Upper lobe of left lung (tissue), 6 donors: Measurements from ENCODE around the gene MAMSTR. TPM values are rescaled to one million over a fixed set of nuclear protein-coding genes. Genes with fewer than 3 reads are reported as not detected.
"Not testable (repeated sequence)": the region's sequence is repeated elsewhere in the genome, so short reads cannot be mapped to it uniquely, and the experiment has no call there.

ENCODE experiments used
- ATAC-seq, 2 donors: fragments of 200-7000 bp; cut with Tn5 transposase; one replicate each; pipeline ENCODE4 v1.9.1; 2022; ENCODE audit warnings: mild to moderate bottlenecking in 2 of 2, moderate library complexity in 2 of 2; ENCODE audit not compliant: low FRiP score in 2 of 2
- DNase-seq, 2 donors: peaks; one replicate each; pipeline ENCODE4 v3.0.0-alpha.2; 2019 to 2020
- H3K27ac ChIP-seq, 4 donors: fragments of 200-600 bp; sonication (generic); one replicate each; pipeline ENCODE4 v1.5.1; 2016 to 2019
- H3K27me3 ChIP-seq, 4 donors: fragments of 200-600 bp; sonication (generic); one replicate each; pipeline ENCODE4 v1.5.1; 2017 to 2019
- H3K36me3 ChIP-seq, 4 donors: fragments of 200-600 bp; sonication (generic); one replicate each; pipeline ENCODE4 v1.5.1; 2016 to 2019
- H3K4me1 ChIP-seq, 4 donors: fragments of 200-600 bp; sonication (generic); one replicate each; pipeline ENCODE4 v1.5.1; 2018 to 2019
- H3K4me3 ChIP-seq, 4 donors: fragments of 200-600 bp; sonication (generic); one replicate each; pipeline ENCODE4 v1.5.1; 2017 to 2019; ENCODE audit warnings: mild to moderate bottlenecking in 2 of 4, moderate library complexity in 1 of 4
- H3K9me3 ChIP-seq, 4 donors: fragments of 200-600 bp; sonication (generic); one replicate each; pipeline ENCODE4 v1.5.1; 2018 to 2019
- EP300 ChIP-seq, 4 donors: sonication (generic); formaldehyde crosslinking; IDR thresholded peaks; one replicate each; pipeline ENCODE4 v1.5.1; 2017; ENCODE audit warnings: antibody characterized with exemption in 4 of 4, control low read depth in 2 of 4
- POLR2A ChIP-seq, 4 donors: fragments of 450-650 bp; IDR thresholded peaks; one replicate each; pipeline ENCODE4 v1.5.1; 2016 to 2017; ENCODE audit warnings: antibody characterized with exemption in 4 of 4, mild to moderate bottlenecking in 2 of 4
- POLR2AphosphoS5 ChIP-seq, 2 donors: sonication (generic); formaldehyde crosslinking; IDR thresholded peaks; one replicate each; pipeline ENCODE4 v1.5.1; 2017; ENCODE audit warnings: antibody characterized with exemption in 2 of 2
- WGBS, 2 donors: methylation state at CpG; one replicate each; pipeline ENCODE4 v1.1.5; 2017 to 2018; 5-methylcytosine and 5-hydroxymethylcytosine counted together
- total RNA-seq, 6 donors: library from RNA; depleted of rRNA in 4 of 6; stranded (reverse); fragments of >200 nt in 4 of 6; gene quantifications; one replicate each; pipeline versions ENCODE4 v1.1.0 to v1.2.1, GENCODE V29; 2016 to 2021
- TF ChIP-seq, protein P1 (sequence below), 6 experiments: fragments of 450-650 bp in 4 of 6; fragments of 200-600 bp in 2 of 6; sonication (generic) in 2 of 6; IDR thresholded peaks; one replicate each; pipeline ENCODE4 v1.5.1; 2016 to 2019; ENCODE audit warnings: antibody characterized with exemption in 6 of 6
- donor health status: DM: no; HTN: no; CAD: no; lungs with moderate emphysema.
- donor health status: DM: no; HTN: yes; CAD: no; lungs with severe emphysema.

MAMSTR gene
- total RNA-seq, 6 donors from 2014 or later: 1.1 to 3.1 (median 1.3) TPM; not detected in 1

GRCh38 chr19:48718711-48719231 lies 754 bp downstream of the MAMSTR start:
- DNase-seq: peak in 1 of 2 donors; percentile 17
- peaks cover 41 to 71% (median 68%) of the 10 kb centered on the region in 4 donors for H3K4me1 ChIP-seq
- H3K9me3 ChIP-seq: no peaks in the 10 kb centered on the region

GRCh38 chr19:48718106-48718505 lies 1.4 kb downstream of the MAMSTR start:
- not testable (repeated sequence) for H3K36me3 ChIP-seq, ATAC-seq, DNase-seq, H3K27ac ChIP-seq, H3K4me3 ChIP-seq, H3K27me3 ChIP-seq, H3K9me3 ChIP-seq
- WGBS, 2 donors: 92 to 95% methylated on average over 13 of the region's 13 CpGs
- peaks cover 45 to 74% (median 69%) of the 10 kb centered on the region in 4 donors for H3K4me1 ChIP-seq

More at GRCh38 chr19:48718711-48719231, 754 bp downstream of the MAMSTR start:
- ATAC-seq: no peak
- TF ChIP-seq EP300 (IDR thresholded peaks at IDR 0.05) (no peak), POLR2A (IDR thresholded peaks at IDR 0.05) (no peak), POLR2AphosphoS5 (IDR thresholded peaks at IDR 0.05) (no peak)
- TF ChIP-seq, protein P1, sequence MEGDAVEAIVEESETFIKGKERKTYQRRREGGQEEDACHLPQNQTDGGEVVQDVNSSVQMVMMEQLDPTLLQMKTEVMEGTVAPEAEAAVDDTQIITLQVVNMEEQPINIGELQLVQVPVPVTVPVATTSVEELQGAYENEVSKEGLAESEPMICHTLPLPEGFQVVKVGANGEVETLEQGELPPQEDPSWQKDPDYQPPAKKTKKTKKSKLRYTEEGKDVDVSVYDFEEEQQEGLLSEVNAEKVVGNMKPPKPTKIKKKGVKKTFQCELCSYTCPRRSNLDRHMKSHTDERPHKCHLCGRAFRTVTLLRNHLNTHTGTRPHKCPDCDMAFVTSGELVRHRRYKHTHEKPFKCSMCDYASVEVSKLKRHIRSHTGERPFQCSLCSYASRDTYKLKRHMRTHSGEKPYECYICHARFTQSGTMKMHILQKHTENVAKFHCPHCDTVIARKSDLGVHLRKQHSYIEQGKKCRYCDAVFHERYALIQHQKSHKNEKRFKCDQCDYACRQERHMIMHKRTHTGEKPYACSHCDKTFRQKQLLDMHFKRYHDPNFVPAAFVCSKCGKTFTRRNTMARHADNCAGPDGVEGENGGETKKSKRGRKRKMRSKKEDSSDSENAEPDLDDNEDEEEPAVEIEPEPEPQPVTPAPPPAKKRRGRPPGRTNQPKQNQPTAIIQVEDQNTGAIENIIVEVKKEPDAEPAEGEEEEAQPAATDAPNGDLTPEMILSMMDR (IDR thresholded peaks at IDR 0.05): no peak
- H3K4me3 ChIP-seq: no peak overlapping the region
- no peaks in the 10 kb centered on the region for H3K27me3 ChIP-seq
- H3K36me3 ChIP-seq: peaks cover 0 to 10% (median 0%) of the 10 kb centered on the region in 4 donors
- H3K27ac ChIP-seq: peak overlapping the region in 3 of 4 donors; percentile 74 to 91 (median 83)
- 56 to 64% methylated on average over 15 of the region's 15 CpGs for WGBS, 2 donors

DNA sequence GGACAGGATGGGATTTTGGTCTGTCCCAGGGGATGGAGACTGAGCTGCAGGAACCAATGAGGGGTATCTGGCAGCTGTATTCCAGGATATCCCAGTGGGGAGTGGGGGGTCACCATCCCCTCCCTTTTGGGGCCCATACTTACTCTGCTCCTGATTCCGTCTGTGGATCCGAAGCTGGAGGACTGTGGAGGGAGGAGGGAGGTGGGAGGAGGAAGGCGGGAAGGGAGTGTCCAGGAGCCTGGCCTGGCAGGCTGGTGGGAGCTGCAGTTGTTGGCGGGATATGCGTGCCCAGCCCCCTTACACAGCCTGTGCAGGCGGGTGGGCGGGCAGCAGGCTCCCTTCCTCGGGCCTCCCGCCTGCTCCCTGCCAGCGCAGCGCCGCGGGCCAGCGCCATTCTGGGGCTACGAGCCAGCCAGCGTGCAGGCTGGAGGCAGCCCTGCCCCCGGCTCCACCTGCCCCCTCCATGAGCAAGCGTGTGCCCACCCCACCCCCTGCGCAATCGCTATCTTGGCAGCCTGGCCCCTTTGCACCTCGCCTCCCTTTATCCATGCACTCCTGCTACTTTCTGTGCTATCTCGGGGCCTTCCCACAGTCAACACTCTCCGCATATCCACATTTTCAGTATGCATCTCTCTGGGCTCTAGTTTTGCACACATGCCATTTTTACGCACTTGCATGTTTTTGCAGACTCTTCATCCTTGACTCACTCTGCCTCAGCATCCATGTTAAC lies 2.8 kb downstream of the MAMSTR start:
- TF ChIP-seq, protein P1 (IDR thresholded peaks at IDR 0.05): no peak
- Histone ChIP-seq H3K9me3 (no peaks in the 10 kb centered on the region), H3K4me1 (peaks cover 48 to 77% (median 61%) of the 10 kb centered on the region in 4 donors), H3K27me3 (no peaks in the 10 kb centered on the region), H3K27ac (peak overlapping the region in 3 of 4 donors; percentile 83 to 87 (median 87)), H3K4me3 (peak overlapping the region in 3 of 4 donors; percentile 15 to 31 (median 20)), H3K36me3 (peaks cover 0 to 9% (median 0%) of the 10 kb centered on the region in 4 donors)
- 35 to 42% methylated on average over 10 to 11 of the region's 24 CpGs for whole genome bisulfite sequencing, 2 donors
- DNase-seq (peak in 1 of 2 donors; percentile 87), ATAC-seq (no peak)

DNA sequence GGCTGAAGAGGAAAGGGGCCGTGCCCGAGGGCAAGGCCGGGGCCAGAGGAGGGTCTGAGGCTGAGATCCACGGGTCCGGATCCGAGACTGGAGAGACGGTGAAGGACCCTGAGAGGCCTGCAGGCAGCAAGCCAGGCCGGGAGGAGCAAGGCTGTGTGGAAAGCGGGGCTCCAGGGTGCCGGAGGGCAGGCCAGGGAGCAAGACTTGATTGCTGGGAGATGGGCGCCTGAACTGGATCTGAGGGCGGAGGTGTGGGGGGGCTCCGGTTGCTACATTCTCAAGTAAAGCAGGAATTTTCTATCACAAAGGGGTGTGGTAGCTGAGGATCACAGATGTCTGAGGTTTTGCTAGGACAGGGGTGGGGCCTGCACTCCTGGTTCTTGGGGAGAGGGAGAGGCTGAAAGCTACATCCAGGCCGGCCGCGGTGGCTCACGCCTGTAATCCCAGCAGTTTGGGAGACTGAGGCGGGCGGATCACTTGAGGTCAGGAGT lies 3.8 kb downstream of the MAMSTR start:
- Histone ChIP-seq H3K27ac (peak overlapping the region in 3 of 4 donors; percentile 83 to 87 (median 87)), H3K36me3 (peaks cover 0 to 6% (median 0%) of the 10 kb centered on the region in 4 donors), H3K4me3 (no peak overlapping the region), H3K4me1 (peaks cover 42 to 67% (median 53%) of the 10 kb centered on the region in 4 donors), H3K9me3 (peaks cover 0 to 4% (median 0%) of the 10 kb centered on the region in 4 donors), H3K27me3 (no peaks in the 10 kb centered on the region)
- TF ChIP-seq POLR2AphosphoS5 (IDR thresholded peaks at IDR 0.05): no peak
- no peak for TF ChIP-seq POLR2A (IDR thresholded peaks at IDR 0.05)
- TF ChIP-seq, protein P1 (IDR thresholded peaks at IDR 0.05): no peak
- no peak for TF ChIP-seq EP300 (IDR thresholded peaks at IDR 0.05)
- ATAC-seq (no peak), DNase-seq (peak in 1 of 2 donors; percentile 75)
- WGBS, 2 donors: 70 to 71% methylated on average over 13 to 19 of the region's 19 CpGs
